SU-DHL-6 (cell line): ENCODE data around the gene MBD3.

Experiments
- CTCF ChIP-seq: fragments of 200-600 bp; sonication (generic); IDR thresholded peaks from one replicate; pipeline ENCODE4 v1.5.1; 2017; ENCODE audit warnings: antibody characterized with exemption, mild to moderate bottlenecking, low read length, moderate library complexity; ENCODE audit not compliant: insufficient read depth, poor library complexity, severe bottlenecking
- EZH2phosphoT487 ChIP-seq: fragments of 200-600 bp; sonication (generic), shearing (Covaris generic); conservative IDR thresholded peaks from 2 replicates; pipeline ENCODE4 v1.6.1; 2018; ENCODE audit warnings: mild to moderate bottlenecking, antibody characterized with exemption, low read length, moderate library complexity, mixed read lengths

GRCh38 chr19:1602091-1602707, 9.5 kb upstream of the MBD3 start:
- TF ChIP-seq EZH2phosphoT487 (no peak), CTCF (no peak)
